ENCODE data around the gene SEMA6D. TPM values are rescaled to one million over a fixed set of nuclear protein-coding genes. Genes with fewer than 3 reads are reported as not detected.
"Not testable (repeated sequence)": the region's sequence is repeated elsewhere in the genome, so short reads cannot be mapped to it uniquely, and the experiment has no call there.

Gene SEMA6D
- total RNA-seq, 4 donors from 2014 or later: 12.4 to 120 (median 105) TPM

GRCh38 chr15:47736143-47736786 is 19.0 kb downstream of the SEMA6D start:
- peaks cover 0 to 18% (median 2%) of the 10 kb centered on the region in 4 donors for H3K4me1 ChIP-seq
- no peak overlapping the region for H3K4me3 ChIP-seq
- H3K9me3 ChIP-seq: no peaks in the 10 kb centered on the region
- no peak for TF ChIP-seq POLR2A (IDR thresholded peaks at IDR 0.05)
- no peak for TF ChIP-seq CTCF (IDR thresholded peaks at IDR 0.05)
- no peak for DNase-seq
- H3K27ac ChIP-seq: peak overlapping the region in 1 of 4 donors; percentile 47
- no peaks in the 10 kb centered on the region for H3K27me3 ChIP-seq
- no peaks in the 10 kb centered on the region for H3K36me3 ChIP-seq

- Histone ChIP-seq H3K27me3 (no peaks in the 10 kb centered on the region), H3K27ac (no peak overlapping the region), H3K4me3 (no peak overlapping the region), H3K36me3 (no peaks in the 10 kb centered on the region), H3K9me3 (no peaks in the 10 kb centered on the region), H3K4me1 (peaks cover 0 to 23% (median 2%) of the 10 kb centered on the region in 4 donors)
- DNase-seq: no peak
- TF ChIP-seq CTCF (IDR thresholded peaks at IDR 0.05): no peak
- TF ChIP-seq POLR2A (IDR thresholded peaks at IDR 0.05): no peak
Measured at GRCh38 chr15:47737477-47737876, 20.2 kb downstream of the SEMA6D start.

- not testable (repeated sequence) for H3K9me3 ChIP-seq, H3K36me3 ChIP-seq, DNase-seq, H3K27ac ChIP-seq, H3K27me3 ChIP-seq, H3K4me3 ChIP-seq
- peaks cover 0 to 26% (median 2%) of the 10 kb centered on the region in 4 donors for H3K4me1 ChIP-seq
Measured at GRCh38 chr15:47738144-47738825, 21.0 kb downstream of the SEMA6D start.

GRCh38 chr15:47741082-47741481 is 23.8 kb downstream of the SEMA6D start:
- no peak overlapping the region for H3K27ac ChIP-seq
- TF ChIP-seq CTCF (IDR thresholded peaks at IDR 0.05): no peak
- TF ChIP-seq POLR2A (IDR thresholded peaks at IDR 0.05): no peak
- H3K36me3 ChIP-seq: no peaks in the 10 kb centered on the region
- no peaks in the 10 kb centered on the region for H3K27me3 ChIP-seq
- no peaks in the 10 kb centered on the region for H3K9me3 ChIP-seq
- no peak for DNase-seq
- peaks cover 0 to 48% (median 2%) of the 10 kb centered on the region in 4 donors for H3K4me1 ChIP-seq
- H3K4me3 ChIP-seq: no peak overlapping the region

- Histone ChIP-seq H3K4me1 (peaks cover 0 to 45% (median 4%) of the 10 kb centered on the region in 4 donors), H3K27ac (peak overlapping the region in 1 of 4 donors; percentile 9), H3K27me3 (no peaks in the 10 kb centered on the region), H3K36me3 (no peaks in the 10 kb centered on the region), H3K4me3 (no peak overlapping the region), H3K9me3 (no peaks in the 10 kb centered on the region)
- TF ChIP-seq POLR2A (IDR thresholded peaks at IDR 0.05) (no peak), CTCF (IDR thresholded peaks at IDR 0.05) (no peak)
- DNase-seq: no peak
Measured at GRCh38 chr15:47741907-47742306, 24.6 kb downstream of the SEMA6D start.

- no peak for TF ChIP-seq POLR2A (IDR thresholded peaks at IDR 0.05)
- TF ChIP-seq CTCF (IDR thresholded peaks at IDR 0.05): no peak
- H3K27me3 ChIP-seq: no peaks in the 10 kb centered on the region
- H3K27ac ChIP-seq: peak overlapping the region in 1 of 4 donors; percentile 9
- H3K4me3 ChIP-seq: no peak overlapping the region
- DNase-seq: no peak
- H3K9me3 ChIP-seq: no peaks in the 10 kb centered on the region
- peaks cover 0 to 41% (median 2%) of the 10 kb centered on the region in 4 donors for H3K4me1 ChIP-seq
- no peaks in the 10 kb centered on the region for H3K36me3 ChIP-seq
Measured at GRCh38 chr15:47742334-47742733, 25.0 kb downstream of the SEMA6D start.

Measured in Peyer's patch (tissue), 4 donors.